Epithelial cell of proximal tubule (primary cell): ENCODE data around the gene SLC23A2. TPM values are rescaled to one million over a fixed set of nuclear protein-coding genes. Genes with fewer than 3 reads are reported as not detected.

Source experiments
- DNase-seq: peaks from one replicate; pipeline ENCODE4 v3.0.0-alpha.2; 2011; ENCODE audit warnings: low read depth
- H3K4me3 ChIP-seq: 2 replicates; pipeline ENCODE4 v1.5.1; 2011; ENCODE audit warnings: low read depth, mild to moderate bottlenecking, low read length
- CTCF ChIP-seq: conservative IDR thresholded peaks from 2 replicates; pipeline ENCODE4 v1.5.1; 2012; ENCODE audit warnings: low read depth, mild to moderate bottlenecking, low read length
- total RNA-seq: library from RNA; depleted of rRNA; stranded (reverse); fragments of >200 nt; gene quantifications from 2 replicates; pipeline ENCODE4 v1.2.3, GENCODE V29; 2015

Gene SLC23A2
- total RNA-seq, 1 donor from 2014 or later = 5.3 TPM

- no peak for TF ChIP-seq CTCF
- H3K4me3 ChIP-seq = no peak overlapping the region
- no peak for DNase-seq
Measured at GRCh38 chr20:4901031-4901818, 100.1 kb downstream of the SLC23A2 start.

- no peak for TF ChIP-seq CTCF
- peak; percentile 16 for DNase-seq
- no peak overlapping the region for H3K4me3 ChIP-seq
Measured at GRCh38 chr20:4898282-4899244, 102.7 kb downstream of the SLC23A2 start.

GRCh38 chr20:4897600-4897999, 103.7 kb downstream of the SLC23A2 start:
- H3K4me3 ChIP-seq = no peak overlapping the region
- DNase-seq = no peak
- TF ChIP-seq CTCF = no peak

GRCh38 chr20:4896971-4897497, 104.3 kb downstream of the SLC23A2 start:
- H3K4me3 ChIP-seq = no peak overlapping the region
- DNase-seq = no peak
- no peak for TF ChIP-seq CTCF

GRCh38 chr20:4896119-4896702, 105.1 kb downstream of the SLC23A2 start:
- no peak for DNase-seq
- no peak for TF ChIP-seq CTCF
- H3K4me3 ChIP-seq = no peak overlapping the region

GRCh38 chr20:4894981-4895381, 106.3 kb downstream of the SLC23A2 start:
- TF ChIP-seq CTCF = no peak
- no peak overlapping the region for H3K4me3 ChIP-seq
- no peak for DNase-seq
